MM.1S (cell line): ENCODE results near the gene ZIC2.

Experiments
- CTCF ChIP-seq: fragments of 300-600 bp; sonication (generic); IDR thresholded peaks from 2 replicates; pipeline ENCODE4 v1.5.1; 2016; ENCODE audit warnings: antibody characterized with exemption, low read length, mixed read lengths
- EZH2phosphoT487 ChIP-seq: fragments of 300-600 bp; sonication (generic); IDR thresholded peaks from 2 replicates; pipeline ENCODE4 v1.6.1; 2018; ENCODE audit warnings: antibody characterized with exemption, low read length

DNA sequence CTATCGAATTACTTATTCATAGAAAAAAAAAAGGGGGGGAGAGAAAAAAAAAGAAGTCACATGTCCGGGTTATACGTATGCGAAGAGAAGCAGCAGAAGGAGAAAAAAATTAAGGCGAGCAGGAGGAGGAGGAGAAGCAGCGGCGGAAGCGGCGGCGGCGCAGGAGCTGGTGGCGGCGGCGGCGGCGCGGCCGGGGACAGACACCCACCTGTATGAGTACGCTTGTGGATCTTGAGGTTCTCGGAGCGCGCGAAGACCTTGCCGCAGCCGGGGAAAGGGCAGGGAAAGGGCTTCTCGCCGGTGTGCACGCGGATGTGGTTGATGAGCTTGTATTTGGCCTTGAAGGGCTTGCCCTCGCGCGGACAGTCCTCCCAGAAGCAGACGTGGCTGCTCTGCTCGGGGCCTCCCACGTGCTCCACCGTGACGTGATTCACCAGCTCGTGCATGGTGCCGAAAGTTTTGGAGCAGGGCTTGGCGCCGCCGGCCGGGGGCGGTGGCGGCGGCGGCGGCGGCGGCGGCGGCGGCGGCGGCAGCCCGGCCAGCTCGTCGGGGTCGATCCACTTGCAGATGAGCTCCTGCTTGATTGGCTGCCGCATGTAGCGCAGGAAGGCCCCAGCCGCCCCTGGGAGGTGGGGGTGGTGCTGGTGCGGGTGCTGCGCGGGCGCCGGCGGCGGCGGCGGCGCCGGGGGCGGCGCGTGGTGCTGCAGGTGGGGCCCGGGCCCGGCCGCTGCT lies 11.5 kb upstream of the ZIC2 start:
- TF ChIP-seq CTCF (no peak), EZH2phosphoT487 (no peak)
